HCT116 (cell line): ENCODE data around the gene C8A. TPM values are rescaled to one million over a fixed set of nuclear protein-coding genes. Genes with fewer than 3 reads are reported as not detected.

ENCODE experiments used
- ATAC-seq: fragments of 200-7000 bp; cut with Tn5 transposase; 2 replicates; pipeline ENCODE4 v1.9.1; 2020; ENCODE audit warnings: mild to moderate bottlenecking, moderate library complexity
- BruUV-seq: library from RNA; stranded (reverse); fragments of 400-500 nt; replicated peaks from 2 replicates; lab custom pipeline; 2021; lab: Mats Ljungman, UMichigan
- CTCF ChIA-PET: fragments of 300-600 bp; sonication (Branson Sonifier 250); formaldehyde crosslinking; loops from one replicate; lab custom pipeline; 2021; ENCODE audit warnings: antibody characterized with exemption; lab: Charles Lee
- POLR2A ChIA-PET: fragments of 300-600, 350-600 bp; sonication (Branson Sonifier 250); formaldehyde crosslinking; loops from one replicate; lab custom pipeline; 2021; ENCODE audit warnings: antibody characterized with exemption; lab: Charles Lee
- RAD21 ChIA-PET, 2 experiments: fragments of 300-600 bp; sonication (Branson Sonifier 250); formaldehyde crosslinking; loops; one replicate each; lab custom pipeline; 2023; ENCODE audit warnings: low total read pairs in 2 of 2; ENCODE audit not compliant: uncharacterized antibody in 2 of 2, unreplicated experiment in 2 of 2, low non-redundant PET in 1 of 2; lab: Charles Lee
- DNase-seq: peaks from one replicate; pipeline ENCODE4 v3.0.0-alpha.2; 2010; ENCODE audit warnings: low read depth, low spot score
- H2AFZ ChIP-seq: fragments of 200-600 bp; shearing (Covaris generic), sonication (generic); 2 replicates; pipeline ENCODE4 v1.6.1; 2017; ENCODE audit warnings: low read depth, mixed run types, mixed read lengths, antibody characterized with exemption, low read length; ENCODE audit not compliant: poor library complexity, severe bottlenecking
- H3K27ac ChIP-seq: 2 replicates; pipeline ENCODE4 v1.5.1; 2012; ENCODE audit warnings: low read depth, low read length
- H3K27me3 ChIP-seq: fragments of 200-600 bp; sonication (generic); 2 replicates; pipeline ENCODE4 v1.6.1; 2016; ENCODE audit warnings: mixed run types, low read length, mixed read lengths; ENCODE audit not compliant: insufficient read depth
- H3K36me3 ChIP-seq, 2 experiments: fragments of 200-500 bp in 1 of 2; fragments of 200-600 bp in 1 of 2; sonication (Bioruptor generic) in 1 of 2; sonication (generic) in 1 of 2; 2 replicates each; pipeline versions ENCODE4 v1.5.1 to v1.6.1; 2014 to 2016; ENCODE audit warnings: low read length in 2 of 2, inconsistent platforms in 1 of 2, mixed read lengths in 1 of 2, mixed run types in 1 of 2; ENCODE audit not compliant: insufficient read depth in 2 of 2, control insufficient read depth in 1 of 2
- H3K4me1 ChIP-seq, 2 experiments: fragments of 200-600 bp in 1 of 2; sonication (generic) in 1 of 2; 2 replicates each; pipeline versions ENCODE4 v1.5.1 to v1.6.1; 2012 to 2017; ENCODE audit warnings: low read length in 2 of 2, inconsistent platforms in 1 of 2, mild to moderate bottlenecking in 1 of 2, mixed read lengths in 1 of 2, mixed run types in 1 of 2, moderate library complexity in 1 of 2; ENCODE audit not compliant: insufficient read depth in 2 of 2, control insufficient read depth in 1 of 2
- H3K4me2 ChIP-seq: fragments of 200-600 bp; sonication (generic); 2 replicates; pipeline ENCODE4 v1.6.1; 2017; ENCODE audit warnings: mixed run types, low read length, mixed read lengths
- H3K4me3 ChIP-seq, 2 experiments: fragments of 200-600 bp in 1 of 2; sonication (generic) in 1 of 2; replicated peaks in 1 of 2; 2 replicates each; pipeline ENCODE4 v1.5.1; 2011 to 2016; ENCODE audit warnings: low read length in 2 of 2, control low read depth in 1 of 2, low read depth in 1 of 2, mild to moderate bottlenecking in 1 of 2, mixed read lengths in 1 of 2, mixed run types in 1 of 2
- H3K79me2 ChIP-seq: fragments of 200-600 bp; sonication (generic); 2 replicates; pipeline ENCODE4 v1.6.1; 2017; ENCODE audit warnings: mild to moderate bottlenecking, mixed run types, low read length, moderate library complexity, mixed read lengths; ENCODE audit not compliant: insufficient read depth
- H3K9ac ChIP-seq: fragments of 200-600 bp; sonication (generic); 2 replicates; pipeline ENCODE4 v1.6.1; 2016; ENCODE audit warnings: low read length, mixed read lengths
- H3K9me2 ChIP-seq: fragments of 200-600 bp; sonication (generic), shearing (Covaris generic); 2 replicates; pipeline ENCODE4 v1.6.1; 2017; ENCODE audit warnings: mixed run types, mild to moderate bottlenecking, moderate library complexity; ENCODE audit not compliant: insufficient read depth
- H3K9me3 ChIP-seq, 2 experiments: fragments of 200-500 bp in 1 of 2; fragments of 200-600 bp in 1 of 2; sonication (Bioruptor generic) in 1 of 2; sonication (generic) in 1 of 2; 2 replicates each; pipeline ENCODE4 v1.6.1; 2014 to 2017; ENCODE audit warnings: low read length in 2 of 2, mixed read lengths in 2 of 2, inconsistent platforms in 1 of 2, low read depth in 1 of 2, mild to moderate bottlenecking in 1 of 2, mixed run types in 1 of 2, moderate library complexity in 1 of 2; ENCODE audit not compliant: control insufficient read depth in 1 of 2, insufficient read depth in 1 of 2
- H4K20me1 ChIP-seq: fragments of 200-600 bp; sonication (generic), shearing (Covaris generic); 2 replicates; pipeline ENCODE4 v1.6.1; 2017; ENCODE audit warnings: mixed run types, mild to moderate bottlenecking, moderate library complexity; ENCODE audit not compliant: insufficient read depth
- CBX3 ChIP-seq: IDR thresholded peaks from 2 replicates; pipeline ENCODE4 v1.6.1; 2012; ENCODE audit warnings: low read depth
- MAX ChIP-seq: IDR thresholded peaks from 2 replicates; pipeline ENCODE4 v1.6.1; 2012
- POLR2AphosphoS5 ChIP-seq: IDR thresholded peaks from 2 replicates; pipeline ENCODE4 v1.6.1; 2011; ENCODE audit warnings: mild to moderate bottlenecking, low read depth, low read length, moderate library complexity
- REST ChIP-seq: IDR thresholded peaks from 2 replicates; pipeline ENCODE4 v1.6.1; 2012; ENCODE audit warnings: low read depth
- SIN3A ChIP-seq: IDR thresholded peaks from 2 replicates; pipeline ENCODE4 v1.6.1; 2012; ENCODE audit warnings: low read depth
- SP1 ChIP-seq: IDR thresholded peaks from 2 replicates; pipeline ENCODE4 v1.6.1; 2012; ENCODE audit warnings: low read depth
- TCF7L2 ChIP-seq: IDR thresholded peaks from 2 replicates; pipeline ENCODE4 v1.7.0; 2011; ENCODE audit warnings: borderline replicate concordance, inconsistent platforms; ENCODE audit not compliant: insufficient read depth, insufficient read length; ENCODE audit errors: extremely low read depth
- YY1 ChIP-seq: IDR thresholded peaks from 2 replicates; pipeline ENCODE4 v1.6.1; 2011; ENCODE audit warnings: low read length, low read depth, moderate library complexity, mild to moderate bottlenecking; ENCODE audit not compliant: insufficient replicate concordance; ENCODE audit errors: extremely low read depth
- ZNF274 ChIP-seq: fragments of 200-500 bp; sonication (Bioruptor generic); IDR thresholded peaks from 2 replicates; pipeline ENCODE4 v1.6.1; 2014; ENCODE audit warnings: mild to moderate bottlenecking, low read depth, low read length, inconsistent platforms
- intact Hi-C: fragments of 100-400 bp; cut with micrococcal nuclease; formaldehyde crosslinking; loops from 2 replicates; pipeline ENCODE4 v1.10.0; 2022
- total RNA-seq: library from RNA; stranded (reverse); gene quantifications from one replicate; pipeline ENCODE4 v1.2.1, GENCODE V29; 2021; ENCODE audit not compliant: unreplicated experiment

Gene C8A
- total RNA-seq, 1 experiment from 2014 or later: 0.10 TPM

GRCh38 chr1:56922507-56922906 is 67.9 kb downstream of the C8A start:
- DNase-seq (no peak), ATAC-seq (no peak)
- intact Hi-C loops: no loop called here
- H3K27me3 ChIP-seq: peaks cover 8% of the 10 kb centered on the region
- ChIA-PET POLR2A (no interaction called here), RAD21 (no interaction called here), CTCF (no interaction called here)
- H3K27ac ChIP-seq: no peak overlapping the region
- H3K4me1 ChIP-seq: no peaks in the 10 kb centered on the region
- no peak overlapping the region for H2AFZ ChIP-seq
- no peak overlapping the region for H3K9ac ChIP-seq
- H3K9me2 ChIP-seq: no peaks in the 10 kb centered on the region
- no TSS peak for BruUV-seq
- H3K79me2 ChIP-seq: no peaks in the 10 kb centered on the region
- TF ChIP-seq CBX3: no peak
- TF ChIP-seq YY1: no peak
- no peak for TF ChIP-seq ZNF274
- TF ChIP-seq TCF7L2: no peak
- no peak for TF ChIP-seq MAX
- no peak for TF ChIP-seq POLR2AphosphoS5
- TF ChIP-seq SP1: no peak
- TF ChIP-seq SIN3A: no peak
- H3K4me3 ChIP-seq: no peak overlapping the region
- H3K9me3 ChIP-seq: no peaks in the 10 kb centered on the region
- no peaks in the 10 kb centered on the region for H3K36me3 ChIP-seq
- no peak overlapping the region for H3K4me2 ChIP-seq
- H4K20me1 ChIP-seq: no peaks in the 10 kb centered on the region

- DNase-seq (no peak), ATAC-seq (no peak)
- H3K9me3 ChIP-seq: no peaks in the 10 kb centered on the region
- H3K27me3 ChIP-seq: peaks cover 8% of the 10 kb centered on the region
- no peaks in the 10 kb centered on the region for H3K9me2 ChIP-seq
- no peaks in the 10 kb centered on the region for H4K20me1 ChIP-seq
- H3K27ac ChIP-seq: no peak overlapping the region
- H3K9ac ChIP-seq: no peak overlapping the region
- POLR2A ChIA-PET: no interaction called here
- TF ChIP-seq REST: no peak
- no TSS peak for BruUV-seq
- H2AFZ ChIP-seq: no peak overlapping the region
- no peak overlapping the region for H3K4me3 ChIP-seq
- no peak overlapping the region for H3K4me2 ChIP-seq
- H3K36me3 ChIP-seq: no peaks in the 10 kb centered on the region
- H3K4me1 ChIP-seq: no peaks in the 10 kb centered on the region
- intact Hi-C loops: no loop called here
- CTCF ChIA-PET: no interaction called here
- H3K79me2 ChIP-seq: no peaks in the 10 kb centered on the region
- RAD21 ChIA-PET: no interaction called here
Observed at GRCh38 chr1:56923201-56923600, 68.6 kb downstream of the C8A start.
